A549 (cell line): ENCODE results near the gene TIMP3.

Experiments used
- CBX2 ChIP-seq: fragments of 200-600 bp; sonication (generic); IDR thresholded peaks from 2 replicates; pipeline ENCODE4 v1.6.1; 2016; ENCODE audit warnings: low read depth, mild to moderate bottlenecking, borderline replicate concordance
- CEBPB ChIP-seq, 2 experiments: fragments of >200 bp in 1 of 2; sonication (Bioruptor Twin) in 1 of 2; formaldehyde crosslinking in 1 of 2; IDR thresholded peaks; 2 replicates each; pipeline ENCODE4 v1.6.1; 2012 to 2016
- CHD2 ChIP-seq: fragments of 150-350 bp; IDR thresholded peaks from 2 replicates; pipeline ENCODE4 v1.6.1; 2014; ENCODE audit warnings: low read length; ENCODE audit not compliant: partially characterized antibody
- EP300 ChIP-seq, 2 experiments: fragments of >200 bp; sonication (Bioruptor Twin); formaldehyde crosslinking; IDR thresholded peaks; 2 replicates in 1 of 2; 3 replicates in 1 of 2; pipeline ENCODE4 v1.6.1; 2016 to 2017
- GATA3 ChIP-seq: IDR thresholded peaks from 2 replicates; pipeline ENCODE4 v1.6.1; 2012; ENCODE audit warnings: borderline replicate concordance
- JUN ChIP-seq, 2 experiments: fragments of >200 bp; sonication (Bioruptor Twin); formaldehyde crosslinking; IDR thresholded peaks; 2 replicates in 1 of 2; 3 replicates in 1 of 2; pipeline ENCODE4 v1.6.1; 2016 to 2017
- RNF2 ChIP-seq: fragments of 200-600 bp; sonication (generic); IDR thresholded peaks from 2 replicates; pipeline ENCODE4 v1.6.1; 2016; ENCODE audit warnings: low read depth, mild to moderate bottlenecking, antibody characterized with exemption, moderate library complexity, borderline replicate concordance
- TF ChIP-seq, protein P1 (sequence below): fragments of >200 bp; sonication (Bioruptor Twin); formaldehyde crosslinking; IDR thresholded peaks from 3 replicates; pipeline ENCODE4 v1.5.1; 2016
- TF ChIP-seq, protein P2 (sequence below): fragments of 200-600 bp; sonication (generic); IDR thresholded peaks from 2 replicates; pipeline ENCODE4 v1.6.1; 2016; ENCODE audit warnings: antibody characterized with exemption, mild to moderate bottlenecking, moderate library complexity

DNA sequence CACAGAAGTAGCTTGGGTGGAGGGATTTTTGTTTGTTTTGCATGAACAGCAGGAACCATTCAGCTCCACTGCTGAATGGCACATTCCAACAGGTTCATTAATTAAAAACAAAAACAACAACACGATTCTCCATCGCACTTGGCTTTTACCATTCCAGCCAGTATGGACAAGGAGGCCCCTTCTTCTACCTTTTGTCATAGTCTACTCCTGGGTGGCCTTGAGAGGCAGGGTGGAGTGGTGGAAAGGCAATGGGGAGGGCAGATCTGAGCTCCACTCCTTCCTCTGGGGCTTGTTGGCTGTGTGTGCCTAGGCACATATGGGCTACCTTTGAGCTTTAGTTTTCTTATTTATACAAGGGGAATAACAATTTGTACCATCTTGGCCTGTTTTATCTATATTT, 4.8 kb downstream of the TIMP3 start:
- TF ChIP-seq, protein P1, sequence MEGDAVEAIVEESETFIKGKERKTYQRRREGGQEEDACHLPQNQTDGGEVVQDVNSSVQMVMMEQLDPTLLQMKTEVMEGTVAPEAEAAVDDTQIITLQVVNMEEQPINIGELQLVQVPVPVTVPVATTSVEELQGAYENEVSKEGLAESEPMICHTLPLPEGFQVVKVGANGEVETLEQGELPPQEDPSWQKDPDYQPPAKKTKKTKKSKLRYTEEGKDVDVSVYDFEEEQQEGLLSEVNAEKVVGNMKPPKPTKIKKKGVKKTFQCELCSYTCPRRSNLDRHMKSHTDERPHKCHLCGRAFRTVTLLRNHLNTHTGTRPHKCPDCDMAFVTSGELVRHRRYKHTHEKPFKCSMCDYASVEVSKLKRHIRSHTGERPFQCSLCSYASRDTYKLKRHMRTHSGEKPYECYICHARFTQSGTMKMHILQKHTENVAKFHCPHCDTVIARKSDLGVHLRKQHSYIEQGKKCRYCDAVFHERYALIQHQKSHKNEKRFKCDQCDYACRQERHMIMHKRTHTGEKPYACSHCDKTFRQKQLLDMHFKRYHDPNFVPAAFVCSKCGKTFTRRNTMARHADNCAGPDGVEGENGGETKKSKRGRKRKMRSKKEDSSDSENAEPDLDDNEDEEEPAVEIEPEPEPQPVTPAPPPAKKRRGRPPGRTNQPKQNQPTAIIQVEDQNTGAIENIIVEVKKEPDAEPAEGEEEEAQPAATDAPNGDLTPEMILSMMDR = no peak
- no peak for TF ChIP-seq CEBPB (IDR thresholded peaks at IDR 0.05)
- no peak for TF ChIP-seq GATA3
- no peak for TF ChIP-seq EP300 (IDR thresholded peaks at IDR 0.05)
- TF ChIP-seq CBX2 = no peak
- no peak for TF ChIP-seq RNF2
- TF ChIP-seq JUN (IDR thresholded peaks at IDR 0.05) = no peak
- TF ChIP-seq CHD2 = no peak
- TF ChIP-seq, protein P2, sequence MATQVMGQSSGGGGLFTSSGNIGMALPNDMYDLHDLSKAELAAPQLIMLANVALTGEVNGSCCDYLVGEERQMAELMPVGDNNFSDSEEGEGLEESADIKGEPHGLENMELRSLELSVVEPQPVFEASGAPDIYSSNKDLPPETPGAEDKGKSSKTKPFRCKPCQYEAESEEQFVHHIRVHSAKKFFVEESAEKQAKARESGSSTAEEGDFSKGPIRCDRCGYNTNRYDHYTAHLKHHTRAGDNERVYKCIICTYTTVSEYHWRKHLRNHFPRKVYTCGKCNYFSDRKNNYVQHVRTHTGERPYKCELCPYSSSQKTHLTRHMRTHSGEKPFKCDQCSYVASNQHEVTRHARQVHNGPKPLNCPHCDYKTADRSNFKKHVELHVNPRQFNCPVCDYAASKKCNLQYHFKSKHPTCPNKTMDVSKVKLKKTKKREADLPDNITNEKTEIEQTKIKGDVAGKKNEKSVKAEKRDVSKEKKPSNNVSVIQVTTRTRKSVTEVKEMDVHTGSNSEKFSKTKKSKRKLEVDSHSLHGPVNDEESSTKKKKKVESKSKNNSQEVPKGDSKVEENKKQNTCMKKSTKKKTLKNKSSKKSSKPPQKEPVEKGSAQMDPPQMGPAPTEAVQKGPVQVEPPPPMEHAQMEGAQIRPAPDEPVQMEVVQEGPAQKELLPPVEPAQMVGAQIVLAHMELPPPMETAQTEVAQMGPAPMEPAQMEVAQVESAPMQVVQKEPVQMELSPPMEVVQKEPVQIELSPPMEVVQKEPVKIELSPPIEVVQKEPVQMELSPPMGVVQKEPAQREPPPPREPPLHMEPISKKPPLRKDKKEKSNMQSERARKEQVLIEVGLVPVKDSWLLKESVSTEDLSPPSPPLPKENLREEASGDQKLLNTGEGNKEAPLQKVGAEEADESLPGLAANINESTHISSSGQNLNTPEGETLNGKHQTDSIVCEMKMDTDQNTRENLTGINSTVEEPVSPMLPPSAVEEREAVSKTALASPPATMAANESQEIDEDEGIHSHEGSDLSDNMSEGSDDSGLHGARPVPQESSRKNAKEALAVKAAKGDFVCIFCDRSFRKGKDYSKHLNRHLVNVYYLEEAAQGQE = no peak
